Endothelial cell of umbilical vein (primary cell): ENCODE results near the gene GLP2R.

Experiments used
- CTCF ChIP-seq, 2 donors: IDR thresholded peaks; 1 replicate in 1 of 2; 2 replicates in 1 of 2; pipeline ENCODE4 v1.5.1; 2011; ENCODE audit warnings: low read length in 2 of 2, mild to moderate bottlenecking in 2 of 2, moderate library complexity in 2 of 2, control low read depth in 1 of 2, inconsistent platforms in 1 of 2, low read depth in 1 of 2; ENCODE audit not compliant: insufficient read depth in 1 of 2; ENCODE audit errors: extremely low read depth in 1 of 2
- EZH2 ChIP-seq: IDR thresholded peaks from 2 replicates; pipeline ENCODE4 v1.6.1; 2012; ENCODE audit warnings: borderline replicate concordance, low read depth, mild to moderate bottlenecking, moderate library complexity, low read length, inconsistent platforms; ENCODE audit not compliant: severe bottlenecking

- TF ChIP-seq CTCF (IDR thresholded peaks at IDR 0.05; ENCODE audit: extremely low read depth in 1 of 2, insufficient read depth in 1 of 2, low read depth in 1 of 2, low read length in 2 of 2) (no peak), EZH2 (no peak)
Measured at GRCh38 chr17:9802697-9803096, 23.0 kb upstream of the GLP2R start.
